Transverse colon (tissue), 4 donors: ENCODE data around the gene IRF4.

Experiments used
- POLR2A ChIP-seq: fragments of 450-650 bp; IDR thresholded peaks from one replicate; pipeline ENCODE4 v1.6.1; 2016; ENCODE audit warnings: antibody characterized with exemption, mild to moderate bottlenecking, moderate library complexity
- POLR2AphosphoS5 ChIP-seq, 3 donors: sonication (generic); formaldehyde crosslinking; IDR thresholded peaks; one replicate each; pipeline ENCODE4 v1.6.1; 2016; ENCODE audit warnings: antibody characterized with exemption in 3 of 3
- TF ChIP-seq, protein P1 (sequence below), 5 experiments: fragments of 200-600 bp in 3 of 5; fragments of 450-650 bp in 2 of 5; sonication (generic) in 3 of 5; IDR thresholded peaks; 1 replicate in 2 of 5; 2 replicates in 3 of 5; pipeline ENCODE4 v1.5.1; 2016 to 2017; ENCODE audit warnings: antibody characterized with exemption in 5 of 5, inconsistent platforms in 3 of 5, mild to moderate bottlenecking in 2 of 5, moderate library complexity in 1 of 5

GRCh38 chr6:379410-380181, 12.0 kb upstream of the IRF4 start:
- TF ChIP-seq, protein P1, sequence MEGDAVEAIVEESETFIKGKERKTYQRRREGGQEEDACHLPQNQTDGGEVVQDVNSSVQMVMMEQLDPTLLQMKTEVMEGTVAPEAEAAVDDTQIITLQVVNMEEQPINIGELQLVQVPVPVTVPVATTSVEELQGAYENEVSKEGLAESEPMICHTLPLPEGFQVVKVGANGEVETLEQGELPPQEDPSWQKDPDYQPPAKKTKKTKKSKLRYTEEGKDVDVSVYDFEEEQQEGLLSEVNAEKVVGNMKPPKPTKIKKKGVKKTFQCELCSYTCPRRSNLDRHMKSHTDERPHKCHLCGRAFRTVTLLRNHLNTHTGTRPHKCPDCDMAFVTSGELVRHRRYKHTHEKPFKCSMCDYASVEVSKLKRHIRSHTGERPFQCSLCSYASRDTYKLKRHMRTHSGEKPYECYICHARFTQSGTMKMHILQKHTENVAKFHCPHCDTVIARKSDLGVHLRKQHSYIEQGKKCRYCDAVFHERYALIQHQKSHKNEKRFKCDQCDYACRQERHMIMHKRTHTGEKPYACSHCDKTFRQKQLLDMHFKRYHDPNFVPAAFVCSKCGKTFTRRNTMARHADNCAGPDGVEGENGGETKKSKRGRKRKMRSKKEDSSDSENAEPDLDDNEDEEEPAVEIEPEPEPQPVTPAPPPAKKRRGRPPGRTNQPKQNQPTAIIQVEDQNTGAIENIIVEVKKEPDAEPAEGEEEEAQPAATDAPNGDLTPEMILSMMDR (IDR thresholded peaks at IDR 0.05) = no peak
- TF ChIP-seq POLR2AphosphoS5 (IDR thresholded peaks at IDR 0.05) (no peak), POLR2A (no peak)
